Upper lobe of left lung (tissue), 4 donors: Measurements from ENCODE around the gene ZBED3.

Source experiments
- CTCF ChIP-seq, 6 experiments: fragments of 450-650 bp in 4 of 6; fragments of 200-600 bp in 2 of 6; sonication (generic) in 2 of 6; IDR thresholded peaks; one replicate each; pipeline ENCODE4 v1.5.1; 2016 to 2019; ENCODE audit warnings: antibody characterized with exemption in 6 of 6
- EP300 ChIP-seq, 4 donors: sonication (generic); formaldehyde crosslinking; IDR thresholded peaks; one replicate each; pipeline ENCODE4 v1.5.1; 2017; ENCODE audit warnings: antibody characterized with exemption in 4 of 4, control low read depth in 2 of 4
- POLR2A ChIP-seq, 4 donors: fragments of 450-650 bp; IDR thresholded peaks; one replicate each; pipeline ENCODE4 v1.5.1; 2016 to 2017; ENCODE audit warnings: antibody characterized with exemption in 4 of 4, mild to moderate bottlenecking in 2 of 4

GRCh38 chr5:77065256-77065655 lies 21.8 kb downstream of the ZBED3 start:
- TF ChIP-seq CTCF (IDR thresholded peaks at IDR 0.05) (no peak), POLR2A (IDR thresholded peaks at IDR 0.05) (no peak), EP300 (IDR thresholded peaks at IDR 0.05) (no peak)
